IPS-18a (cell line): Measurements from ENCODE around the gene LIF.

ENCODE experiments used
- H3K27ac ChIP-seq: one replicate; pipeline ENCODE4 v1.5.1; 2013; ENCODE audit warnings: low read length
- H3K27me3 ChIP-seq: one replicate; pipeline ENCODE4 v1.6.1; 2013; ENCODE audit warnings: mild to moderate bottlenecking, low read length; ENCODE audit not compliant: control insufficient read depth, insufficient read depth
- H3K36me3 ChIP-seq: one replicate; pipeline ENCODE4 v1.6.1; 2013; ENCODE audit warnings: low read depth, low read length; ENCODE audit not compliant: control insufficient read depth
- H3K4me1 ChIP-seq: one replicate; pipeline ENCODE4 v1.6.1; 2013; ENCODE audit warnings: low read depth, low read length; ENCODE audit not compliant: control insufficient read depth
- H3K4me3 ChIP-seq: one replicate; pipeline ENCODE4 v1.5.1; 2013; ENCODE audit warnings: low read length
- H3K9ac ChIP-seq: one replicate; pipeline ENCODE4 v1.6.1; 2013; ENCODE audit warnings: mild to moderate bottlenecking, low read length, moderate library complexity
- H3K9me3 ChIP-seq: one replicate; pipeline ENCODE4 v1.6.1; 2013; ENCODE audit warnings: low read depth, low read length; ENCODE audit not compliant: control insufficient read depth

LIF gene

DNA sequence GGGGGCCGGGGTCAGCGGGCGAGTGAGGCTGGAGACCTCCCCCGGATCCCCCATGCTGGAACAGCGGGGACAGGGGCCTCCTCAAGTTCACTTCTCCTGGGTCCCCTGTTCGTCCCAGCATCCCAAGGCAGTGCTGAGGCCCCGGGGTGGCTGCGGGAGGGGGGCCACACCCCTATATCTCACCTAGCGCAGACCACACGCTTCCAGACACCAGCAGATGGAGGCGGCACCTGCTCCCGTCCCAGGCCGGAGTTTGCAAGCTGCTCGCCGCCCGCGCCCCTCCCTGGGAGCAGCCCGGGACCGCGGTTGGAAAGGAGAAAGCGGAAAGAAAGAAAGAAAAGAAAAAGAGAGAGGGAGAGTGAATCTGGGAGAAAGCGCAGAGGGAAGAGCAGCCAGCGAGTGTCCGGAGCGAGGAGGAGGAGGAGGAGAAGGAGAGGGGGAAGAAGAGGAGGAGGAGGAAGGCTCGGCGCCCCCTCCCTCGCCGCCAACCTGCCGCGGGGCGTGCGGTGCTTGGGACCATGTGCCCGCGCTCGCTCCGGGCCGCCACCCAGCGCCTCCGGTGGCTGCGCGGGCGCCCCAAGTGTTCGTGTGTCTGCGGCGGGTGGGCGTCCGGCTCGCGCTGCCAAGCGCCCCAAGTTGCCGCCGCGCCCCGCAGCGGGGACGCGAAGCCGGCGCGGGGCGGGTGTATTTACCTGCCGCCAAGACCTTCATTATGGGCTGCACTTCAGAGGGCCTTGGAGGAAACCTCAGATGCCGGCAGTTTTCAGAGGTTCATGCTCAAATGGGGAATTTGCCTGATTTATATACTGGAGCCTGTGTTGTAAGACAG lies at the start of gene LIF:
TSS of gene LIF (minus strand) at position 775 of the 829 bp plus-strand sequence. CDS start at position 711, 64 bp downstream.
- Histone ChIP-seq H3K9ac (peak within 1 kb of the TSS; percentile 66), H3K4me1 (no peaks in the 10 kb centered on the region), H3K27ac (no peak within 1 kb of the TSS), H3K9me3 (no peaks in the 10 kb centered on the region), H3K4me3 (peak within 1 kb of the TSS; percentile 75), H3K27me3 (peaks cover 13% of the 10 kb centered on the region), H3K36me3 (no peaks in the 10 kb centered on the region)

DNA sequence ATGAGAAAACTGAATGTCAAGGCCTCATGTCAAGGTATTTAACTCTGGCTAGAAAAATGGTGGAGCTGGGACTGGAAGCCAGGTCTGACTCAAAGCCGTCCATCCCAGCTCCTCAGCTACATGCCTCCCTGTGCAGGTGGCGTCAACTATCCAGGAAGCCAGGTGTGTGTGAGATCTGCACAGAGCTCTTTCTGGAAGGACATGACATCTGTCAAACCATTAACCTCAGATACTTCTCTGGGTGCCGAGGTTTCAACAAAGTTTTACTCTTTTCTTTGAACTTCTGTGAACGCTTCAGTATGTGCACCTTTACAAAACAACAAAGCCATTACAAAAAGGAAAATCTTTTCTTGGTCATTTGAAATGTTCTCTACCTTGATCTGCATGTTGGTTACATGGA lies 49.8 kb upstream of the LIF start:
- Histone ChIP-seq H3K4me1 (no peaks in the 10 kb centered on the region), H3K36me3 (no peaks in the 10 kb centered on the region), H3K27ac (no peak overlapping the region), H3K9ac (no peak overlapping the region), H3K4me3 (no peak overlapping the region), H3K27me3 (no peaks in the 10 kb centered on the region), H3K9me3 (no peaks in the 10 kb centered on the region)

DNA sequence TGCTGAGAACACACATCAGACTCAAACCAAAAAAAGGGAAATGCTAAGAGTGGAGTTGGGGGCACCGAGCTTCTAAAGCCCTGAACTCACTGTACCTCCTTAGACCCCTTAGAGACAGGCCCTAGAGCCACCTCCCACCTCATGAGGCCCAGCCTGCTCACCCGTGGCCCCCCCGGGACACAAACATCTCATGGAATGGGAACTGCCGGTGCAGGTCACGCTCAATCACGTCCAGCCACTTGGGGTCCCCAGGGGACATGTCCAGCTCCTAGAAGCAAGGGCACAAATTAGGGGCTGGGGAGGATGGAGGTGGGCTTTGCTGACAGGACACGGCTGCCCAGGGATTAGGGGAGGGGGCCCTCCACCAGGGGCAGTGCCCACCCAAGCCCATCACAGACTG lies 49.0 kb upstream of the LIF start:
- no peak overlapping the region for H3K9ac ChIP-seq
- no peaks in the 10 kb centered on the region for H3K4me1 ChIP-seq
- no peaks in the 10 kb centered on the region for H3K36me3 ChIP-seq
- H3K4me3 ChIP-seq = no peak overlapping the region
- no peaks in the 10 kb centered on the region for H3K27me3 ChIP-seq
- H3K27ac ChIP-seq = no peak overlapping the region
- no peaks in the 10 kb centered on the region for H3K9me3 ChIP-seq

DNA sequence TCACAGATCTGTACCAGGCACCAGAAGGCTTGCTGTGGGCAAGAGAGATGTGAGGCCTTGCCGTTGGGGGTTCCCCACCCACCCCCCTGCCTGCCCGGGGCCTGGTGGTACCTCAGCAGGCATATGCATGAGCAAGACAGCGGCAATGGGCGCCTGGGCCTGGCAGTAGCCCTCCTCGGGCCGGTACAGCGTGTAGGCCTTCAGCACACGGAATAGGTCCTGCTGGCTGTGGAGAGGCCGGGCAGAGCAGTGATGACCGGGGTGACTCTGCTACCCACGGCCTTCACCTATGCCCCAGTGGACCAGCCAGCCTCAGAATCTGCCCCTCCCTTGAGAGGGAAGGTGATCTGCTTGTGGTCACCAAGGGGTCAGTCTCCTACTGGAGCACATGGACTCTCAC lies 48.3 kb upstream of the LIF start:
- H3K27ac ChIP-seq = no peak overlapping the region
- H3K36me3 ChIP-seq = no peaks in the 10 kb centered on the region
- no peak overlapping the region for H3K4me3 ChIP-seq
- H3K27me3 ChIP-seq = no peaks in the 10 kb centered on the region
- no peaks in the 10 kb centered on the region for H3K4me1 ChIP-seq
- no peaks in the 10 kb centered on the region for H3K9me3 ChIP-seq
- H3K9ac ChIP-seq = no peak overlapping the region

DNA sequence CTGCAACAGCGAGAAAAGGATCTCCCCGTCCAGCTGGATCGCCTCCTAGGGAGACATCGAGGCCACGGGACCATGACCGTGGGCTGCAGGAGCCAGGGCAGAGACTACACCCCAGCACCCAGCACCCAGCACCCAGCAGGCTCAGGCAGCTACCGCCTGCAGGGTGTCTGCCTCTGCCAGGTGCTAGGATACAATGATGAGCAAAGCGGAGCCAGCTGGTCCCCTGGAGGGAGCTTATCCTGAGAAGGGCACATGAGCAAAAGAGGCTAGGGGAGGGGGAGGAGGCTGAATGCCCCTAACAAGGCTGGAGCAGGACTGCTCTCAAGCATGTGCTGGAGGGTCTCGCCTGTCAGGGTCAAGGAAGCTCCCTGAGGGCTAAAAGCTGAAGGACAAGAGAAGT lies 47.5 kb upstream of the LIF start:
- no peaks in the 10 kb centered on the region for H3K27me3 ChIP-seq
- no peaks in the 10 kb centered on the region for H3K4me1 ChIP-seq
- H3K36me3 ChIP-seq = no peaks in the 10 kb centered on the region
- H3K27ac ChIP-seq = no peak overlapping the region
- H3K9ac ChIP-seq = no peak overlapping the region
- no peaks in the 10 kb centered on the region for H3K9me3 ChIP-seq
- no peak overlapping the region for H3K4me3 ChIP-seq

DNA sequence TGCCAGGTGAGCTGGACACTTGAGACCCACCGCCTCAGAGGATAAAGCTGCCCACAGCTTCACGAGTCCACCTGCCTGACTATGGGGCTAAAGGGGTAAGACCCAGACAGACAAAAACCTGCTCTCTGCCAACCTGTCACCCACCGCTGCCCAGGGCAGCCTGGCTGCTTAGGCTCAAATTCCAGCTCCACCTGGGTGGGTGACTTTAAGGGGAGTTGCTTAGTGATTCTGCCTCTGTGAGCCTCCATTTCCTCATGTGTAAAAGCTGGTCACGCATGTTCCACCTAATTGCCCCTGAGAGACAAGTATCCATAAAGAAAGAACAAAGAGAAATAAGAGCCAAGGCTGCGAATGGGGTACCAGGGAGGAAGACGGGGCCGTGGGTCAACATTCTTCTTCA lies 46.5 kb upstream of the LIF start:
- Histone ChIP-seq H3K27ac (no peak overlapping the region), H3K27me3 (peaks cover 7% of the 10 kb centered on the region), H3K9ac (no peak overlapping the region), H3K4me1 (peaks cover 5% of the 10 kb centered on the region), H3K9me3 (no peaks in the 10 kb centered on the region), H3K36me3 (no peaks in the 10 kb centered on the region), H3K4me3 (no peak overlapping the region)

DNA sequence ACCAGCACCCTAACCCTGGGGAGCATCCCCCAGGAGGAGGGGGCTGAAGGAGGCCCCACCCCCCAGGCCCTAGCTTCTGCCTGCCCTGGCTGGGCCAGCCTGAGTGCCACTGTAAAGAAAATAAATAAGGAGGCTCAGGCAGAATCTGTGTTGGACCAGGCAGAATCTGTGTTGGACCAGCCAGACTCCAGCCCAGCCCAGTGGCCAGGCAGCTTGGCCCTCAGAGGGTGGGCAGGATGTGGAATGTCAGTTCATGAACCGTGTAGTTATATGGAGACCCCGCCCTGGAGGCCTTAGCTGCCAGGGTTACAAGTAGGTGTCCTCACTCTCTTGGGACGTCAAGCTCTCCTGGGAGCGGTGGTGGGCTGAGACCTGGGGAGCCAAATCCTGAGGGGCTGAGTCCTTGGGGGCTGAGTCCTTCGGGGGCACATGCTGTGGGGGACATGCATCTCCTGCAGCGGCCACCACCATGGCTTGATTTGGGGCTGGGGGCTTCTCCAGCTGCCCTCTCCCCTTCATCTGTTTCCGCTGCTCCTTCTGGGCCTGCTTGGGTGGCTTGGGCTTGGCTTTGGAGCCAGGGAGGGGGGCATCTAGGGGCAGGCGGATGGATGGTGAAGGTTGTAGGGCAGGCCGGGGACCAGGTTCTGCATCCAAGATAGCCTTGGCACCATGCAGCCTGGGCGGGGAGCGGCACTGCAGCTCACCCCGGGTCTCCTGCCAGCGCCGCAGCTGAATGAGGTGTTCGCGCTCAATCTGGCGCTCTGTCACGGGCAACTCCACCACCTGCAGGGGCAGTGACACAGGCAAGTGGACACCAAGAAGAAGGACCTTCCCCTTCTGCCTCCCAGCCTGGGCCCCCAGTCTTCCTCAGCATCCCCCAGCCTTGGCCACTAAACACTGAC lies 45.8 kb upstream of the LIF start:
- no peak overlapping the region for H3K9ac ChIP-seq
- peaks cover 5% of the 10 kb centered on the region for H3K4me1 ChIP-seq
- H3K27ac ChIP-seq = no peak overlapping the region
- no peaks in the 10 kb centered on the region for H3K9me3 ChIP-seq
- H3K4me3 ChIP-seq = no peak overlapping the region
- peaks cover 7% of the 10 kb centered on the region for H3K27me3 ChIP-seq
- H3K36me3 ChIP-seq = no peaks in the 10 kb centered on the region

DNA sequence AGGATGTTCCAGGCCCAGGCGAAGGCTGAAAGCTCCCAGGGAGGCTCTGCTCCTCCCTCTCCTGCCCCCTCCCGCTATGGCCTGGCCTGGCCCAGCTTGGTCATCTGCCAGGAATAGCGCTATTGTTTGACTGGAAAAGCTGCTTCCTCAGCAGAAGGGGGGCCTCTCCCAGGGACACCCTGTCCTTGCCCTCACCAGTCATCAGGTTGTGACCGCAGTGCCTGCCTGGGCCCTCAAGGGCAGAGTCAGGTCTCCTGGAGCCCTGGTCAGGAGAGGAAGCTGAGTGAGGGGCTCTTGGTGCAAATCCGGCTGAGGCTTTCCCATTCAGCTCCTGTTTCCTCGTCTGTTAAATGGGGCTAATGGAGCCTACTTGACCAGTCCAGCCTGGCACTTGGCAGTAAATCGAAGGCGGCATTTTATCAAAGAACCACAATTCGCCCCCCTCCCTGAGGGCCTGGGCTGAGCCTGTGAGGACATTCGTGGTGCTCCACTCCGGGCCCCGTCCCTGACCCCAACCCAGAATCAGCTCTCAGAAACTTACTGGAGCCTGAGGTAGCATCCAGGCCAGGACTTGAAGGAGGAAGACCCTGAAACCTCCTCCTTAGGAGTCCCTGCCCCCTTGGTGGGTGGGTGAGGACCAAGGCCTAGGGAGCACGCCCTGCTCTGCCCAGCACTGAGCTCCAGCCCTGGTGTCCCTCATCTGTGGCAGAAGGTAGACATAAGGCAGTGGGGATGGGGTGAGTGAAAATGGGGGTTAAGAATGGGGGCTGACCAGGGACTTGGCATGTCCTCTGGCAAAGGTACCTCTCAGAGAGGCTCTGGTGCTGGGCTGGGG lies 44.7 kb upstream of the LIF start:
- Histone ChIP-seq H3K9me3 (no peaks in the 10 kb centered on the region), H3K27ac (no peak overlapping the region), H3K27me3 (peaks cover 7% of the 10 kb centered on the region), H3K36me3 (no peaks in the 10 kb centered on the region), H3K4me3 (no peak overlapping the region), H3K9ac (no peak overlapping the region), H3K4me1 (peaks cover 5% of the 10 kb centered on the region)

DNA sequence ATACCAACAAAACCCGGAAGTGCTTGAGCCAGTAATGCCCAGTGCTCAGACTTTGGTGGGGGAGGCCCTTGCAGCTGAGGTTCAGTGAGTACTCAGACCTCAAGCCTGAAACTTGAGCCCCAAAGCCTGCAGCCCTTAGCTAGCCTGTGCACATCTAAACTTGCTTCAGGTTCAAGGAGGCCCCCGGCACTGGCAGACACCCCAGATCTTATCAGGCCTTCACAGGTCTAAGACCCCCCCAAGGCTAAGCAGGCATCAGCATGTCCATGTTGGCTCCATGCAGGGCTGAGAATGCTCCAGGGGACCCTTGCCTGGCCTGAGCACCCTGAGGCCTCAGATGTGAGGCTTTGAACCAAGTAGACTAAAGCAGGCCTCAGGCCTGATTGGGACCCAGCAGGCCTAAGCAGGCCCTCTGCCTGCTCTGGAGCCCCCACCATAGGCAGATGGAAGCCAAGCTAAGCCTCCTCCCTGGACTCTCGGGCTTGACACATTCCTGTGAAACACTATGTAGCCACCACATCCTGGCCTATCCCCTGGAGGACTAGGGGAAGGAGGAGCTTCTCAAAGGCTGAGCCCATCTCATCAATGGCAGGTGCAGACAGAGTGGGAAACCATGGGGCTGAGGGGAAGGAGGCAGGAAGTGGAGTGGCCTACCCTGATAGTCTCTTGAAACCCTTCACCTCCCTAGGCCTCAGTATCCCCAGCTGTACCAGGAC lies 43.9 kb upstream of the LIF start:
- Histone ChIP-seq H3K4me3 (peak overlapping the region; percentile 73), H3K4me1 (peaks cover 5% of the 10 kb centered on the region), H3K36me3 (no peaks in the 10 kb centered on the region), H3K27ac (no peak overlapping the region), H3K9ac (no peak overlapping the region), H3K27me3 (peaks cover 7% of the 10 kb centered on the region), H3K9me3 (no peaks in the 10 kb centered on the region)

DNA sequence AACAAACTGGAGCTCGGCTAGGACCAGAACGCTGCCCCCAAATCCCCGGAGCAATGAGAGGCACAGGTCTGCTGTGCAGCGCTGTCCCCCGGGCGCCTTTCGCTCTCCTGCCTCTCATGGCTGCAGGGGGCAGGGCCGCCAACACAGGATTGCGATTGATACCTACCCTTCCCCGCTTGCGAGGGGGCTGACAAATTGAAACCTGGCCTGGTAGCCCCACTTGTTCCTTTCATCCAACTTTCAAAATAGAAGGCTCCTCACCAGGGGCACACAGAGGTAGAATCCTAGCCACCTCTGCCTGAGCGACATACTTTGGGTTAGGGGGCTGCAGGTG lies 43.4 kb upstream of the LIF start:
- H3K27ac ChIP-seq = no peak overlapping the region
- peak overlapping the region; percentile 73 for H3K4me3 ChIP-seq
- H3K9ac ChIP-seq = no peak overlapping the region
- H3K9me3 ChIP-seq = no peaks in the 10 kb centered on the region
- peaks cover 7% of the 10 kb centered on the region for H3K27me3 ChIP-seq
- H3K4me1 ChIP-seq = peaks cover 5% of the 10 kb centered on the region
- no peaks in the 10 kb centered on the region for H3K36me3 ChIP-seq
